Neural progenitor cell (in vitro differentiated cells): Measurements from ENCODE around the gene FGG.
"Not testable (repeated sequence)": the region's sequence is repeated elsewhere in the genome, so short reads cannot be mapped to it uniquely, and the experiment has no call there.

ENCODE experiments used
- EZH2phosphoT487 ChIP-seq: fragments of 200-600 bp; sonication (generic); IDR thresholded peaks from 2 replicates; pipeline ENCODE4 v1.6.1; 2017; ENCODE audit warnings: antibody characterized with exemption
- TF ChIP-seq, protein P1 (sequence below): fragments of 200-600 bp; sonication (generic); IDR thresholded peaks from 2 replicates; pipeline ENCODE4 v1.5.1; 2017; ENCODE audit warnings: antibody characterized with exemption, mild to moderate bottlenecking

DNA sequence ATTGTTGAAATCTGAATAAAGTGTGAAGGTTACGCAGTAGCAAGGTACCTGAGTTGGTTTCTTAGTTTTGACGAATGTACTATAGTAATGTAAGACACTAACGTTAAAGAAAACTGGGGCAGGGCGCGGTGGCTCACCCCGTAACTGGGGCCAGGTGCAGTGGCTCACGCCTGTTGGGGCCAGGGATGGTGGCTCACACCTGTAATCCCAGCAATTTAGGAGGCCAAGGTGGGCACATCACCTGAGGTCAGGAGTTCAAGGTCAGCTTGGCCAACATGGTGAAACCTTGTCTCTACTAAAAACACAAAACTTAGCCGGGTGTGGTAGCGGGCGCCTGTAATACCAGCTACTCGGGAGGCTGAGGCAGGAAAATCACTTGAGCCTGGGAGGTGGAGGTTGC, 15.2 kb downstream of the FGG start:
- TF ChIP-seq, protein P1, sequence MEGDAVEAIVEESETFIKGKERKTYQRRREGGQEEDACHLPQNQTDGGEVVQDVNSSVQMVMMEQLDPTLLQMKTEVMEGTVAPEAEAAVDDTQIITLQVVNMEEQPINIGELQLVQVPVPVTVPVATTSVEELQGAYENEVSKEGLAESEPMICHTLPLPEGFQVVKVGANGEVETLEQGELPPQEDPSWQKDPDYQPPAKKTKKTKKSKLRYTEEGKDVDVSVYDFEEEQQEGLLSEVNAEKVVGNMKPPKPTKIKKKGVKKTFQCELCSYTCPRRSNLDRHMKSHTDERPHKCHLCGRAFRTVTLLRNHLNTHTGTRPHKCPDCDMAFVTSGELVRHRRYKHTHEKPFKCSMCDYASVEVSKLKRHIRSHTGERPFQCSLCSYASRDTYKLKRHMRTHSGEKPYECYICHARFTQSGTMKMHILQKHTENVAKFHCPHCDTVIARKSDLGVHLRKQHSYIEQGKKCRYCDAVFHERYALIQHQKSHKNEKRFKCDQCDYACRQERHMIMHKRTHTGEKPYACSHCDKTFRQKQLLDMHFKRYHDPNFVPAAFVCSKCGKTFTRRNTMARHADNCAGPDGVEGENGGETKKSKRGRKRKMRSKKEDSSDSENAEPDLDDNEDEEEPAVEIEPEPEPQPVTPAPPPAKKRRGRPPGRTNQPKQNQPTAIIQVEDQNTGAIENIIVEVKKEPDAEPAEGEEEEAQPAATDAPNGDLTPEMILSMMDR = not testable (repeated sequence)
- not testable (repeated sequence) for TF ChIP-seq EZH2phosphoT487
